Measurements from ENCODE around the gene LTBP2. TPM values are rescaled to one million over a fixed set of nuclear protein-coding genes. Genes with fewer than 3 reads are reported as not detected.
A peak's percentile ranks its signal among the peaks of the same experiment; 100 is the strongest.

LTBP2 gene
- total RNA-seq, 1 experiment from 2014 or later = 17.4 TPM

DNA sequence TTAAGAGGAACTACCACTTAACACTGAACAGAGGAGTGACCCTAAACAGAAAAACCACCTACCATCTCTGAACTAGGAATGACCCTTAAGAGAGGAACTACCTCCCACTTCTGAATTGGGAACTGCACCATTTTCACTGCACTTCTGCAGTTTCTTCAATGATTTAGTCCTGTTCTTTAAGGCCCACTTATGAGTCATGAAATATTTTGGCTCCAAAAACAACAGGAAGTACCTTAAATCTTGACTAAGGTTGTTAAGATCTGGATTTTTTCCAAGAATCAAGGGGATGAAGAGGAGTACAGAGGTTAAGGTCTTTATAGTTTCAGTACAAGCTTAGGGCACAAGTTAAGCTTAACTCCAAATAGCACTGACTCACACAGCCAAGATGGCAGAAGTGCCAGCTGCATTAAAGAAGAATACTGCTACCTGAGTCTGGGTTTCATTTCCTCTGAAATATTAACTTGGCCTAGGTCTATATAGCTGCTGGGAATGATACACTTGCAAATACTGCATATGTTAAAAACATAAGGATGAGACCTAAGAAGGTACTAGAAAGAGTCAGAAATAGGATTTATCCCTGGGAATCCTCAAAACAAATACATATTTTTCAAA, 123.1 kb downstream of the LTBP2 start:
- TF ChIP-seq, protein P1, sequence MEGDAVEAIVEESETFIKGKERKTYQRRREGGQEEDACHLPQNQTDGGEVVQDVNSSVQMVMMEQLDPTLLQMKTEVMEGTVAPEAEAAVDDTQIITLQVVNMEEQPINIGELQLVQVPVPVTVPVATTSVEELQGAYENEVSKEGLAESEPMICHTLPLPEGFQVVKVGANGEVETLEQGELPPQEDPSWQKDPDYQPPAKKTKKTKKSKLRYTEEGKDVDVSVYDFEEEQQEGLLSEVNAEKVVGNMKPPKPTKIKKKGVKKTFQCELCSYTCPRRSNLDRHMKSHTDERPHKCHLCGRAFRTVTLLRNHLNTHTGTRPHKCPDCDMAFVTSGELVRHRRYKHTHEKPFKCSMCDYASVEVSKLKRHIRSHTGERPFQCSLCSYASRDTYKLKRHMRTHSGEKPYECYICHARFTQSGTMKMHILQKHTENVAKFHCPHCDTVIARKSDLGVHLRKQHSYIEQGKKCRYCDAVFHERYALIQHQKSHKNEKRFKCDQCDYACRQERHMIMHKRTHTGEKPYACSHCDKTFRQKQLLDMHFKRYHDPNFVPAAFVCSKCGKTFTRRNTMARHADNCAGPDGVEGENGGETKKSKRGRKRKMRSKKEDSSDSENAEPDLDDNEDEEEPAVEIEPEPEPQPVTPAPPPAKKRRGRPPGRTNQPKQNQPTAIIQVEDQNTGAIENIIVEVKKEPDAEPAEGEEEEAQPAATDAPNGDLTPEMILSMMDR (conservative IDR thresholded peaks at IDR 0.05; ENCODE audit: low read depth, low read length) = no peak
- TF ChIP-seq EZH2 (IDR thresholded peaks at IDR 0.05; ENCODE audit: low read length, unreplicated experiment) (no peak), EZH2phosphoT487 (IDR thresholded peaks at IDR 0.05; ENCODE audit: borderline replicate concordance, low read length) (no peak)
- Histone ChIP-seq H3K79me2 (ENCODE audit: low read length) (peaks cover 56% of the 10 kb centered on the region), H3K9ac (ENCODE audit: low read length) (no peak overlapping the region), H3K27ac (ENCODE audit: low read length) (peak overlapping the region; percentile 48), H3K4me3 (ENCODE audit: low read length) (peak overlapping the region; percentile 29; the same call in 1 of the 2 replicates), H3F3A (ENCODE audit: low read length, unreplicated experiment) (peaks cover 4% of the 10 kb centered on the region), H3K9me3 (ENCODE audit: low read length) (no peaks in the 10 kb centered on the region), H3K27me3 (ENCODE audit: low read length) (no peaks in the 10 kb centered on the region), H2AFZ (ENCODE audit: low read length) (peak overlapping the region; percentile 32; the same call in 1 of the 2 replicates), H3K4me1 (ENCODE audit: insufficient read depth, low read length) (peaks cover 52% of the 10 kb centered on the region), H3K9me2 (replicated peaks; ENCODE audit: low read length) (no peaks in the 10 kb centered on the region), H3K4me2 (ENCODE audit: low read length) (peak overlapping the region; percentile 63), H3K36me3 (ENCODE audit: low read depth, low read length) (peaks cover 17% of the 10 kb centered on the region), H4K20me1 (ENCODE audit: low read length) (no peaks in the 10 kb centered on the region)
- DNase-seq (peak; percentile 93), ATAC-seq (peak; percentile 5)
- intact Hi-C loops (cut with micrococcal nuclease) = no loop called here
- ChIA-PET CTCF (no interaction called here), POLR2A (ENCODE audit: unreplicated experiment) (no interaction called here)
- BruUV-seq (replicated peaks) = no TSS peak

DNA sequence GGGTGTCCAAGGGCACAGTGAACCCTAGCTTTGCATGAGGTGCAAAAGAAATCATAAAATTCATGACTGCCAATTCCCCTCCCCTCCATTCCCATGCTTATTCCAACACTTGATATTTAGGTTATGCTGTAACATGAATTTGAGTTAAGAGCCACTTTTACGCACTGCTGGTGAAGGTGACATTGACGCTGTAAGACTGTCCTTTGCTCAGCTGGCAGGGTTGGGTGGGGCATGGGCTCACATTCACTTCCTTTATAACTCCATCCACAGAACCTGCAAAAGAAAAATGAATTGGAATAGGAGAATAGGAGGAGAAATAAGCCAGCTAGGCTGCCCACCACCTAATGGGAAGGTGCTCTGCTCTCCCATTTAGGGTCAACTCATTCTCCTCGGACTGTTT, 125.9 kb downstream of the LTBP2 start:
- CTCF ChIA-PET = no interaction called here

DNA sequence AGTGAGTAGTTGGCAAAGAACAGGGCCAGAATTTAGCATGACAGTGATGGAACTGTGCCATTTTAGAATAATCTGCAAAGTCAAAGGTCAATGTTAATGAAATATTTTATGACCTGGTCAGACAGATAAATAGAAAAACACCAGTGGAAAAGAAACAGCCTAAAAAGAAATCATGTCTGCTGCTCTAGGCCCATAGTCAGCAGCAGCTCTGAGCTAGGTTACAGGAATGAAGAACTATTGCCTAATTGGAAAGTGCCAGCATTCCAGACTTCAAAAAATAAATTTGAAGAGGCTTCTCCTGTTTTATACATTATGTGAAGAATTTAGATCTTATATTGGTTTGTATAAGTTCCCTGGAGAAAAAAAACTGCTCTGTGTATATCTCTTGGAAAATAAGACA, 128.7 kb downstream of the LTBP2 start:
- ATAC-seq = no peak

More for the DNA sequence above, 125.9 kb downstream of the LTBP2 start:
- H2AFZ ChIP-seq (ENCODE audit: low read length) = no peak overlapping the region
- peaks cover 47% of the 10 kb centered on the region for H3K4me1 ChIP-seq (ENCODE audit: insufficient read depth, low read length)
- peaks cover 35% of the 10 kb centered on the region for H3K79me2 ChIP-seq (ENCODE audit: low read length)
- H3F3A ChIP-seq (ENCODE audit: low read length, unreplicated experiment) = peaks cover 4% of the 10 kb centered on the region
- H3K36me3 ChIP-seq (ENCODE audit: low read depth, low read length) = peaks cover 25% of the 10 kb centered on the region
- no peak for DNase-seq
- H3K9me2 ChIP-seq (replicated peaks; ENCODE audit: low read length) = no peaks in the 10 kb centered on the region
- intact Hi-C loops (cut with micrococcal nuclease) = no loop called here
- H4K20me1 ChIP-seq (ENCODE audit: low read length) = no peaks in the 10 kb centered on the region
- H3K27me3 ChIP-seq (ENCODE audit: low read length) = no peaks in the 10 kb centered on the region
- POLR2A ChIA-PET (ENCODE audit: unreplicated experiment) = no interaction called here
- no peak overlapping the region for H3K4me3 ChIP-seq (ENCODE audit: low read length)
- no TSS peak for BruUV-seq (replicated peaks)
- H3K27ac ChIP-seq (ENCODE audit: low read length) = no peak overlapping the region
- no peaks in the 10 kb centered on the region for H3K9me3 ChIP-seq (ENCODE audit: low read length)
- H3K4me2 ChIP-seq (ENCODE audit: low read length) = no peak overlapping the region
- no peak for ATAC-seq
- no peak overlapping the region for H3K9ac ChIP-seq (ENCODE audit: low read length)
- no peak for TF ChIP-seq EZH2phosphoT487 (IDR thresholded peaks at IDR 0.05; ENCODE audit: borderline replicate concordance, low read length)
- TF ChIP-seq EZH2 (IDR thresholded peaks at IDR 0.05; ENCODE audit: low read length, unreplicated experiment) = no peak
- TF ChIP-seq, protein P1 (conservative IDR thresholded peaks at IDR 0.05; ENCODE audit: low read depth, low read length) = no peak

More for the DNA sequence above, 128.7 kb downstream of the LTBP2 start:
- no peaks in the 10 kb centered on the region for H3F3A ChIP-seq (ENCODE audit: low read length, unreplicated experiment)
- peaks cover 19% of the 10 kb centered on the region for H3K79me2 ChIP-seq (ENCODE audit: low read length)
- no peak overlapping the region for H2AFZ ChIP-seq (ENCODE audit: low read length)
- ChIA-PET POLR2A (ENCODE audit: unreplicated experiment) (no interaction called here), CTCF (no interaction called here)
- H3K27ac ChIP-seq (ENCODE audit: low read length) = no peak overlapping the region
- no peak overlapping the region for H3K4me3 ChIP-seq (ENCODE audit: low read length)
- no TSS peak for BruUV-seq (replicated peaks)
- H3K9me2 ChIP-seq (replicated peaks; ENCODE audit: low read length) = no peaks in the 10 kb centered on the region
- H3K36me3 ChIP-seq (ENCODE audit: low read depth, low read length) = peaks cover 29% of the 10 kb centered on the region
- TF ChIP-seq EZH2phosphoT487 (IDR thresholded peaks at IDR 0.05; ENCODE audit: borderline replicate concordance, low read length) (no peak), EZH2 (IDR thresholded peaks at IDR 0.05; ENCODE audit: low read length, unreplicated experiment) (no peak)
- TF ChIP-seq, protein P1 (conservative IDR thresholded peaks at IDR 0.05; ENCODE audit: low read depth, low read length) = no peak
- H3K4me1 ChIP-seq (ENCODE audit: insufficient read depth, low read length) = peaks cover 21% of the 10 kb centered on the region
- no peaks in the 10 kb centered on the region for H3K27me3 ChIP-seq (ENCODE audit: low read length)
- no peaks in the 10 kb centered on the region for H3K9me3 ChIP-seq (ENCODE audit: low read length)
- H3K4me2 ChIP-seq (ENCODE audit: low read length) = no peak overlapping the region
- H4K20me1 ChIP-seq (ENCODE audit: low read length) = no peaks in the 10 kb centered on the region
- DNase-seq = no peak
- intact Hi-C loops (cut with micrococcal nuclease) = no loop called here
- H3K9ac ChIP-seq (ENCODE audit: low read length) = no peak overlapping the region
